GM12801 (cell line): ENCODE measurements around the gene ELL.

Experiments
- CTCF ChIP-seq: IDR thresholded peaks from one replicate; pipeline ENCODE4 v1.5.1; 2011; ENCODE audit warnings: control low read depth; ENCODE audit not compliant: insufficient read length; ENCODE audit errors: extremely low read depth

ELL gene

GRCh38 chr19:18517606-18518005 is 4.3 kb downstream of the ELL start:
- TF ChIP-seq CTCF: no peak

- no peak for TF ChIP-seq CTCF
Measured at GRCh38 chr19:18515959-18516358, 5.9 kb downstream of the ELL start.

GRCh38 chr19:18514800-18515682 is 6.8 kb downstream of the ELL start:
- TF ChIP-seq CTCF: no peak

- TF ChIP-seq CTCF: no peak
Measured at GRCh38 chr19:18513868-18514267, 8.0 kb downstream of the ELL start.

- no peak for TF ChIP-seq CTCF
Measured at GRCh38 chr19:18510216-18510615, 11.7 kb downstream of the ELL start.

GRCh38 chr19:18508585-18508984 is 13.3 kb downstream of the ELL start:
- no peak for TF ChIP-seq CTCF

- TF ChIP-seq CTCF: no peak
Measured at GRCh38 chr19:18507727-18508440, 14.0 kb downstream of the ELL start.
